ENCODE results near the gene ANTXRL. TPM values are rescaled to one million over a fixed set of nuclear protein-coding genes. Genes with fewer than 3 reads are reported as not detected.
"Not testable (repeated sequence)": the region's sequence is repeated elsewhere in the genome, so short reads cannot be mapped to it uniquely, and the experiment has no call there.

The ANTXRL gene
- total RNA-seq, 1 donor from 2014 or later = not detected

- no peak for DNase-seq
Observed at GRCh38 chr10:46254467-46254866, 32.3 kb upstream of the ANTXRL start.

GRCh38 chr10:46255210-46255609 is 31.6 kb upstream of the ANTXRL start:
- not testable (repeated sequence) for DNase-seq

GRCh38 chr10:46255801-46256747 is 30.7 kb upstream of the ANTXRL start:
- peak; percentile 61 for DNase-seq

- no peak for DNase-seq
Observed at GRCh38 chr10:46257099-46257498, 29.7 kb upstream of the ANTXRL start.

DNA sequence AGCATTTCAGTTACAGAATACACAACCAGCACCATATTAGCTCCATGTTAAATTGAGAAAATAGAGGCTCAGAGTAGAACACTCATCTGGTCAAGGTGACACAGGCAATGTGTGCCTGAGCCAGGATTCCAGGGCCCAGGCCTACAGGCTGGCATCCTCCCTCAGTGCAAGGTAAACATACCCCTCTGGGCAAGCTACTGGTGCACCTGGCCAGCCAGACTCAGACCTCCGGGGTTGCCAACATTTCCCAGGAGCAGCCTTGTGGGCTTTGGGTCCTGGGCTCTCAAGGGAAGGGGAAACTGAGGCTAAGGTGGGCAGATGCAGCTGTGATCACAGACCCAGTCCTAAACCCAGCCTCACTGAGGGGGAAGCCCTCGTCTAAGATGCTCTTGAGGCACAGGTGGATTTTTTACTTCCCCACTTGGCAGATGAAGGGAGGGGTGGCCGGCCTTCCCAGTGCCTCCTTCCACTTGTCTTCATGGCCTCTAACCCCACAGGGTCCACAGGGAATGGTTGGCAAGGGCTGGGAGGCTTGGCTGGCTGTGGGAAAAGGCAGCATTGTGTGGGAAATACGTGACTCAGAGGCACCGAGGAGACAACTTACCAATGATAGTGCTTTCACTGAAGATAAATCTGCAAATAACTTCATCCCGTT is 23.8 kb upstream of the ANTXRL start:
- DNase-seq = not testable (repeated sequence)

GRCh38 chr10:46263831-46264268 is 22.9 kb upstream of the ANTXRL start:
- DNase-seq = no peak

DNA sequence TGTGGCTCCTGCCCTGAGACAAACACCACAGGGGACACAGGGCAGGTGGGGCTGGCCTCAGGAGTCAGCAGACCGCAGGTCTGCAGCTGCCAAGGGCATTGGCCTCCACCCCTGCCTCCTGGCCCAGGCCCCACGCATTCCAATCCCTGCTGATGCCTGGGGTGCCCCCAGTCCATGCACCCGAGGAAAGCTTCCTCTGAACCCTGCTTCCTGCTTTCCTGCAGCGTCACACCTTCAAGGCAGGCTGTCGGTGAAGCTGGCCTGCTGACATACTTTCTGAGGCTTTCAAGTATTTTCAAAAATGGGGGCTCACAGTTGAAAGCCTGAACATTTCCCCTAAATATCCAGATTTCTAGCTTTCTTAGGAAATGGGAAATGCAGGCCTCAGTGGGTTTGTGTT is 22.5 kb upstream of the ANTXRL start:
- no peak for DNase-seq

GRCh38 chr10:46264737-46265368 is 21.9 kb upstream of the ANTXRL start:
- DNase-seq = no peak

- DNase-seq = not testable (repeated sequence)
Observed at GRCh38 chr10:46265566-46266305, 21.1 kb upstream of the ANTXRL start.

DNA sequence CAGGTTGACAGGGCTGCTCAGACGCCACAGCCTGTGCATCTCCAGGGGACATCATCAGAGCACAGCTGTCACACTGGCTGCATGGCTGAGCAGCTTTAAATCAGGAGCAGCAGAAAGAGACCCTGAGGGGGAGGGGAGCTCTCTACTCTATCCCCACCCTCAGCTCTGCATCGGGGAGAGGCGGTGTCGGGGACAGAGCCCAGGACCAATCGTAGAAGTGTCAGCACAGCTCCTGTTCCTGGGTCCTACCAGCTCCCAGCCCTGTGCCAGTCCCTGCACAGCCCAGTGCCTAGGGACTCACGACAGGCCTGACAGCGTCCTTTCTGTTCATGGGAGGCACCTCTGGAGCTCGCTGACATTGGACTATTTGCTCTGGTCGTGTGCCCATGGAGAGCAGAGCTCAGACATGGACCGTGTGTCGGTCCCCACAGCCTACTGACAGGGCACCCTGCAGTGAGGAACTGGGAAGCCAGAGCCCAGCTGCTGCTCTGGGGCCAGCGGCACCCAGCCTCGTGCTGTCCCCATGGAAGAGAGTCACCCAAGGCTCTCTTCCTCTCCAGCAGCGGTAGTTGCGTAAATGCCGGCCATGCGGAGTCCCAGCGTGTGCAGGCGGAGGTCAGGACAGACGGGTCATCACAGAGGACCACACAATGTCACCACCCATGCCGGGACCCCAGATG is 20.4 kb upstream of the ANTXRL start:
- DNase-seq = no peak

- no peak for DNase-seq
Observed at GRCh38 chr10:46267132-46267985, 19.4 kb upstream of the ANTXRL start.

DNA sequence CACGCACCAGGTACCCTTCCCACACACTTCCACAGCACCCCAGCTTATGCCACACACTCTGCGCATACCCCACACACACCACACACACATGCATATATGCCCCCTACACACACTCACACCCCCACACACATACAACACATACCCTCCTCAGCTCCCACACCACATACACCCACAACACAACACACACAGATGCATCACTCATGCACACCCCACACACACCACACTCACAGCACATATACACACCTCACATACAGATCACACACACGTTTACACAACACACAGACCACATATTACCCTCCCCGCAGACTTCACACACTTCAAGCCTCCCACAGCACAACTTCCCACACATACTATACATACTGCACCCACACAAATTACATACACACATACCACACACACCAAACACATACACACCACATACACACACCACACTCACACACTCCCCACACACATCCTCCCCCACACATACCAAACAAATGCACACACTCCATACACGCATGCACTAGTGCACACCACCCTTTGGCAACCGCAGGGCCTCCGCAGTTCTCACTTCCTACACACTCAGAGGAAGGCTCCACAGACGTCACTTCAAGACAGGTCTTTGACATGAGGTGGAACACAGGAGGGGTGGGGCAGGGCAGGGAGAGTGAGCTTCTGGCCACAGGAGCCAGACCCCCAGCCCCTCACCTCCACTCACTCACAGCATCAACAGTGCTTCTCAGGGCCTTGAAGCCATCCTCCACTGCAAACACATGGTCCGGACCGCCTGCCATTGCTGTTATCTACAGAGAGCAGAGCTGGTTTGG is 18.5 kb upstream of the ANTXRL start:
- no peak for DNase-seq

- not testable (repeated sequence) for DNase-seq
Observed at GRCh38 chr10:46269554-46270053, 17.2 kb upstream of the ANTXRL start.

DNA sequence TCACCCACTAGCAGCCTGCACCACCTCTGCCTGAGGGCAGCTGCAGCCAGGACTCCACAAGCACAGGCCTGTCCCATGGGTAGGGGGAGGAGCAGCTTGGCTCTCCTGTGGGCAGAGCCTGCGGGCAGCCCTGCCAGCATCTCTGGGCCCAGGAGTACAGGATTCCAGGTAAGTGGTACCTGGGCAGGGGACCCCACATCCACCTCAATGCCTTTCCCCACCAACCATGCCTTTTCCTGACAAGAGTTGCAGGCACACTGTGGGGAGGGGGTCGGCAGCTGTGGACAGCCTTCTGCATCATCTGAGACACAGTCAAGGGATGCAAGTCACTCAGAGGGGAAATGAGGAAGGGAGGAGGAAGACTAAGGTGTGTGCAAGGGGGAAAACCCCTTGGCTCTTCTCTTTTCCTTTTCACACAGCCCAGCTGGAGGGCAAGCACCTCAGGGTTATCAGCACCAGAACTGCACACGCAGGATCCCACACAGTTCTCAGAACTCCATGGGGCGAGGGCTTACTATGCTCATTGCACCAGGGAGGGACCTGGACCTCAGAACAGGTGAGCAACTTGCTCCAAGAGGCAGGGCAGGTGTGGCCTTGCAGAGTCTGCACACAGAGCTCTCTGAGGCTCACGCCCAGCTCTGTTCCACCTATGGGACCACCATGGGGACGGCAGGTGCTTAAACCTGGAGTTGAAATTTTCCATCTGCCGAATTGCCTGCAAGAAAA is 16.5 kb upstream of the ANTXRL start:
- DNase-seq = no peak

- not testable (repeated sequence) for DNase-seq
Observed at GRCh38 chr10:46270963-46271530, 15.8 kb upstream of the ANTXRL start.

DNA sequence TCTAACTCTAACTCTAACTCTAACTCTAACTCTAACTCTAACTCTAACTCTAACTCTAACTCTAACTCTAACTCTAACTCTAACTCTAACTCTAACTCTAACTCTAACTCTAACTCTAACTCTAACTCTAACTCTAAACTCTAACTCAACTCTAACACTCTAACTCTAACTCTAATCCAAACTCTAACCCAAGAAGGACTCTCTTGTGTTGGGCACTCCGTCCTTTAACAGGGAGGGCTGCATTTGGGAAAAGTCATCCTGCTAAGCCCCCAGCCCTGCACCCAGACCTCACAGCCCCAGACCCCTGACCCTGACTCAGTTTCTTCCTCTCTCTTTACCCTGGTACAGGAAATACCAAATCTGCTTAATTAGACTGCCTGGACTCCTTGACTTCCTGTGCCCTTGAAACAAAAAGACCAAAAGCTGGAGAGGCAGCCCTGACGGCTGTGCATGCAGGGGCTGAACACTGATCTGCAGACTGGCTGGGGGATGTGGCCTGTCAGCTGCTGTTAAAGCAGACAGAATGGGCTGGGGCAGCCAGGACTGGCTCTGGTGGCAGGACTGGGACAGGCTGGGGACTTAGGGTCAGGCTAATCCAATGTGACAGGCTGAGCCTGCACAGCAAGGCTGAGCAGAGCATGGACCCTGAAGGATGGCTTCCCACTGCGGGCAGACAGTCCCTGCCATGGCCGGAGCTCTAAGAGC is 14.8 kb upstream of the ANTXRL start:
- DNase-seq = not testable (repeated sequence)

GRCh38 chr10:46272863-46273415 is 13.9 kb upstream of the ANTXRL start:
- DNase-seq = no peak
